Activated CD8-positive, alpha-beta memory T cell treated with anti-CD3 and anti-CD28 coated beads for 48 hours (primary cell): Measurements from ENCODE around the gene TLN1.
A peak's percentile ranks its signal among the peaks of the same experiment; 100 is the strongest.

Source experiments
- DNase-seq, 3 experiments: peaks; one replicate each; pipeline ENCODE4 v3.0.0-alpha.2; 2020; ENCODE audit warnings: low read depth in 2 of 3, low spot score in 2 of 3

The TLN1 gene

GRCh38 chr9:35731415-35732184 is 395 bp downstream of the TLN1 start:
- no peak for DNase-seq

DNA sequence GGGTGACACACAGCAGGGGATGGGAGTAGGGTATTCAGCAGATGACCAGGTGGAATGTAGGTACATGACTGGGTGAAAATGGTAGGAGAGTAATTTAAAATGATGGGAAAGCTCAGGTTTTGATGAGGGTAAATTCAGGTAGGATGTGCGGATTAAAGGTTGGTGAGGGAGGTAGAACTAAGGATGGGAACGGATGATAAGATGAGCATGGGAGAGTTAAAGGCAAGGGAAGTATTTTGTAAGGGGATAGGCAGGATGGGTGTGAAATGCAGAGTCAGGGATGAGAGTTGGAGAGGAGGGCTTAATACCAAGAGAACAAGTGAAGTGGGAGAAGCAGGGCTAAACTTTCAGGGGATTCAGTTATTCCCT is 1.5 kb downstream of the TLN1 start:
- DNase-seq: no peak

DNA sequence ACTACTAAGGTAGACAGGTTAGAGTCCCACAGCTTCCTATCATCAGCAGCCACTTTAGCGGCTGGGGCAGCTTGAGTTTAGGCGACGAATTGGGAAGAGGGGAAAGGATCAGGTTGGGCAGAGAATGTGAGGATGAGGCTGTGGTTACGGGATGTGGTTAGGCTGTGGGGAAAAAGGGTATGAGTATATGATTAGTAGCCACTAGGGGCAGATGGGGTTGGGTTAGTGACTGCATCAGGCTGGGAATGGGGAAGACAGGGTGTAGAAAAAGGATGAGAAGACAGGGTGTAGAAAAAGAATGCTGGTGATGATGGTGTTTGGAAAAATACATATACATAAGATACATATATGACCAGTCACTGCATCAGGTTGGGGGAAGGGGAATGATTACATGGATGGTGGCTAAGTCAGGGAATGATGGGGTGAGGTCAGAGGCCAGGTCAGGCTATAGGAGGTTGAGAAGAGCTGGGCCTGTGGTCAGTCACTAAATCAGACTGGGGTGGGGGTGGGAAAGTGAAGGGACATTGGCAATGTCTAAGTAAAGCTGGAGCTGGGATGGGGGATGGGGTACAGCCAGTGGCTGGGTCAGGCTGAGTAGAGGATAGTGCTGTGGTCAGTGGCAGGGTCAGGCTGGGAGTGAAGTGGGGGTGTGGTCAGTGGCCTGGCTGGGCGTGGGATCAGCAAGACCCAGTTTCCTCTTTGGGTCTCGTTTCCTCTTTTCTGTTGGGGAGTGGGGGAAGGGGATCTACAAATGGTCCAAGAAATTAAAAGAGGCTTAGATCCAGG is 2.1 kb downstream of the TLN1 start:
- no peak for DNase-seq

- no peak for DNase-seq
Observed at GRCh38 chr9:35729101-35729500, 2.9 kb downstream of the TLN1 start.

DNA sequence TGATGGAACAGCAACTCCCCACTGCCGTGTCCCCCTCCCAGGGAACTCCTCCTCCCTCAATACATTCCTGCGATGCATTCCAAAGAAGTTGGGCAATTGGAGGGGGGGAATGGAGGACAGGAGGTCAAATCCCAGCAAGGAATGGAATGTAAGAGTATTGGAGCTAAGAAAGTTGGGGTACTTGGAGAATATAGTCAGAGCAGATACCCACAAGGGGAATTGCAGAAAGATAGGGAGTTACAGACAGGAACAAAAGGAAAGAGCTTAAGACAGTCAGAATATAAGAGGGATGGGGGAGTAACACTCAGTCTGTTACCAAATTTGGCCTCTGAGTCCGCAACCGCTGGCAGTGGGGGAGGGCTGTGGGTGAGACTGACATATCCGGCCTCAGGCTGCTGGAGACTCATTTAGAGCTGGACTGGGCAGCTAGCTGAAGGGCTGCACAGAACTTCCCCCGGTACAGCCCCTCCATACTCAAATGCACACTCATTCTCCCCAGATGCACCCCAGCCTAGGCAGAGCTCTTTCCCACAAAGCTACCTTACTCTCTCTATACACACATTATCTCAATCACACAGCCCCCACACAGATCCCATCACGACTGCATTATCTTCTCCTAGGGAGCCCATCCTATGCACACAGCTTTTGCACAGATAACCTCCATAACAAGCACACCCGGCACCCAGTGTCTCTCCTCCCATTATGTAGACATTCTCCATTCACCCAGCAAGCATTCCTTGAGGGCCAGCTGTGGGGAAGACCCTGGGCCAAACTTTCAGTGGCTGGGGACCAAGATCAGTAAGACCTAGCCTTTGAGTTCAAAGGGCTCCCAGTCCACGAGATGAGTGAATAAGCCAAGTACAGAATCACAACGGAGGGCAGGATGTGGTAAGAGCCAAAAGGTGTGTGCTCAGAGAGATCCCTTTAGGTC is 3.7 kb downstream of the TLN1 start:
- DNase-seq: peak in 1 of 3 experiments; percentile 31

DNA sequence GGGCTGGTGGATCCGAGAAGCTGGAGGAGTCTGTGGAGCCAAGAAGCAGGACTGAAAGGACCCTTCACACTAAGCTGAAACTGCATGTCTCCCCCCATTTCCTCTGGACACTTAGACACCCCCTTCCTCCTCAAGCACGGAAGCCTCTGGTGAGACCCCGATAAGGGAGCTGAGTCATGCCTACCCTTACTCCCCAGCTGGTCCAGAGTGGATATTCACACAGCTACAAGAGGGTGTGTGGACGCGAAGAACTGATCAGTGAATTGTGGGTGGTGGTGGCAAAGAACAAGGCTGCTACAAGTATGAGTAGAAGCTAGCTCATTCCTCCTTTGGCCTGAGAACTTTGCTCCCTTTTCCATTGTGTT is 4.3 kb downstream of the TLN1 start:
- no peak for DNase-seq

GRCh38 chr9:35726931-35727330 is 5.1 kb downstream of the TLN1 start:
- DNase-seq: no peak

GRCh38 chr9:35725362-35725761 is 6.6 kb downstream of the TLN1 start:
- DNase-seq: no peak

GRCh38 chr9:35723908-35724307 is 8.1 kb downstream of the TLN1 start:
- no peak for DNase-seq

- no peak for DNase-seq
Observed at GRCh38 chr9:35723426-35723825, 8.6 kb downstream of the TLN1 start.

DNA sequence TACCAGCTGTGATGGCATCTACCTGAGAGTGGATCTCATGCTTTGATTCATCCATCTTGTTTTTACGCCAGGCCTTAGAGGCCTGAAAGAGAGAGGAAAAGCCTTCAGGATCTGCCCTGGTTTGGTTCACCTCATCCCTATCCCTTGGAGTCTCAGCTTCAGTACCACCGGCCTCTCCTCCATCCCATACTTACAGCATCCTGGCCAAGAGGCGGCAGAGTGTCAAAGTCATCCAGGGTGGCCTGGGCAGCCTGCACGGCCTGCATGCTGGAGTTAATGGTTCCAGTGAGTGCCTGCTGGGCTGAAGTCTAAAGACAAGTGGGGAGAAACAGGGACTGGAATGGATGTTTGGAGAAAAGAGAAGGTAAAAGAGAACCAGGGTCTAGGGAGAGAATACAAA is 12.4 kb downstream of the TLN1 start:
- DNase-seq: no peak

DNA sequence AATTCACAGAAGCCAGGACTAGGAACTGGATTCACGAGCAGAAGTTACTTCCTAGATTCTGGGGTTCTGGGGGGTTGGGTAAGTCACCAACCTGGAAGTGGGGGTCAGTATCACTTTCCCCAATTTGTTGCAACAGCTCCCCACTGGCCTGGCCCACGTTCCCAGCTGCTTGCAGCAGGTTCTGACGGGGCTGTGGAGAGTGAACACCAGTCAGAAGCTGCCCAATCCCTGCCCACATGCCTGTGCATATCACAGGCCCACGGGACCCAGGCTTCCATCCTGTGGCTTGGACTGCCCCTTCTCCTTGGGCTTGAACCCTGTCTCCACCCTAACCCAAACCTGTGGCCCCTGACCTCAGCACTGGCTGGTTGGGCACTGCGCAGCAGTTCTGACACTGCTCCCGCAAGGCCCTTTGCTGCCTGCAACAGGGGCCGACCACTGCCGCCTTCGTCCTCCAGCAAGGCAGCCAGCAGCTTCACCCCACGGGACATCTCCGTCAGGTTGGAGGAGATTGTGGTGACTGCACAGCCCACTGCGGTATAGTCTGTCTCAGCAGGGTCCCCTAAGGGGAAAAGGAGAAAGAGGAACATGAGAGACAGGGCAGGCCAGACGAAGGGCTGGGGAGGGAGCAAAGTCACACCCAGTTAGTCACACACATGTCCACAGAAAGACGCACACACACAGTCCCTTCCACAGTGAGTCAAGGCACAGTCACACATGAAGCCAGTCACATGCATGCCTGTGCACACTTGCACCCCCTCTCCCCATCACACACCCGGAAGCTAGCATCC is 13.1 kb downstream of the TLN1 start:
- no peak for DNase-seq

- no peak for DNase-seq
Observed at GRCh38 chr9:35717132-35717870, 14.7 kb downstream of the TLN1 start.

DNA sequence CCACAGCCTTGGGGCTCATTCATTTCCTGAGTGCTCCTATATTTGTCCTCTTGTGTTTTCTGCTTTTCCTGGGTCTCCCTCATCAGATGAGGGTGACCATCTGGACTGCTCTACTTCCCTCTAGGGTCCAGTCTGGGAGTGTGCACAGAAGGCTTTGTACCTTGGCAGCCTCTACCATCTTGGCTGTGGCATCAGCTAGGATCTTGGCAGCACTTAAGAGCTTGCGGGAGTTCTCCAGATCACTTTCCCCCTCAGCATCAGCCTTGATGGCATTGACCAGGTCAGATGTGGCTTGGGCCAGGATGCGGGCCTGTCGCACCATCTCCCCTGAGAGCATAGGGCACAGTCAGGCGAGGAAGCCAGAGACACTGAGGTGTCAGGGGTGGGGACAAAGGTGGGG is 15.8 kb downstream of the TLN1 start:
- DNase-seq: no peak

GRCh38 chr9:35714579-35715252 is 17.3 kb downstream of the TLN1 start:
- DNase-seq: no peak

DNA sequence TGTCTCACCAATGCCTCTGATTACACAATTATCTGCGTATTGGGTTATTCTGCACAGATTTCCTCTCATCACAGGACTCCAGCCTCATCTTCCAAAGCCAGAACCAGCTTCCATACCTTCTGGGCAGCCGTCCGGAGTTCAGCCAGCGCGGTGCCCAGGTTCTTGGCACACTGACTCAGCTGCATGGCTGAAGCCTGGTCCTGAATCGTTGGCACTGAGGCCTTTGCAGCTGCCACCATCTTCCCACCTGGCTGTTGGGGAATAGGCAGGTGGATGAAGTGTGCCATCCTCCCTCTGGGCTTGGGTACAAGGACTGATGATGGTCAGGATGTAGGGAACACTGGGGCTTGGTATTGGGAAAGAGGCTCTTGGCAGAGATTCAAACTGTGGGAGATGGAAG is 17.9 kb downstream of the TLN1 start:
- no peak for DNase-seq

DNA sequence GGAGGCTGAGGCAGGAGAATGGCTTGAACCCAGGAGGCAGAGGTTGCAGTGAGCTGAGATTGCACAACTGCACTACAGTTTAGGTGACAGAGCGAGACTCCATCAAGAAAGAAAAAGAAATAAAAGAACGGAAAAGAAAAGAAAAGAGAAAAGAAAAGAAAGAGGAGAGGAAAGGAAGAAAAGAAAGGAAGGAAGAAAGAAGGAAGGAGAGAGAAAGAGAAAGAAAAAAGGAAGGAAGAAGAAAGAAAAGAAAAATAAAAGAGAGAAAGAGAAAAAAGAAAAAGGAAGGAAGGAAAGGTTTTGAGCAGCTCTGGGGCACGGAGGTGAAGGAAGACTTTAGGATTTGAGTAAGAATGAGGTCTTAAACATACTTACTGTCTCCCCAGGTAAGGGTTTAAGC is 18.4 kb downstream of the TLN1 start:
- DNase-seq: no peak

DNA sequence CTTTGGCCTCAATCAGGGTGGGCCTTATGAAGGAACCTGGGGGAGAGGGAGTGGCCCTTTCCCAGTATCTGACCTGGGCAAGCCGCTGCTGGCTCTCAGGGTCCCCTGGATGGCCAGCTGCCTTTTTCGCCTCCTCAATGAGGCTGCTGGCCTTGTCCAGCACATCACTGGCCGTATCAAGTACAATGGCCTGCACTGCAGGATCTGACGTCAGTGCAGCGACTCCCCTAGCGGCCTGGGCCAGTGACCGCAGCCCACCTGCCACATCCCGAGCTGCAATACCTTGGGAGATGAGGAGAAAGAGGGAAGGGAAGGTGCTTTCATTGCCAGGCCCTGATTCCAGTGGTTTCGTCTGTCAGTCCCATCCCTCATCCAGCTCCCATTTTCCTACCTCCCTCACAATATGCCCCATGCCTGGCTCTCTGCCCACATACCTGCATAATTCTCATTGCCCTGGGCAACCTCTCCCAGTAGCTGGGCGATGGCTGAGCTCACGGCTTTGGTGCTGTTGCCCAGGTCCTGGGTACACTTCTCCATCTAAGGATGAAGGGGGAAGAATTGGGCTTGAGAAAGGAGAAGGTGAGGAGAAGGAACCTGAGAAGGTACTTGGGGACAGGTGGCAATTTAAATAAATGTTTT is 19.1 kb downstream of the TLN1 start:
- no peak for DNase-seq
